SH-SY5Y (cell line): ENCODE data around the gene ABCA1.

Experiments
- GATA2 ChIP-seq: IDR thresholded peaks from 2 replicates; pipeline ENCODE4 v1.6.1; 2011; ENCODE audit warnings: mild to moderate bottlenecking, low read depth, low read length
- GATA3 ChIP-seq: IDR thresholded peaks from 2 replicates; pipeline ENCODE4 v1.6.1; 2011; ENCODE audit warnings: low read depth, mild to moderate bottlenecking, low read length, moderate library complexity

GRCh38 chr9:104977580-104977979, 49.6 kb upstream of the ABCA1 start:
- TF ChIP-seq GATA3 (no peak), GATA2 (no peak)
